ENCODE results near the gene PDGFRB.
A peak's percentile ranks its signal among the peaks of the same experiment; 100 is the strongest.

PDGFRB gene

DNA sequence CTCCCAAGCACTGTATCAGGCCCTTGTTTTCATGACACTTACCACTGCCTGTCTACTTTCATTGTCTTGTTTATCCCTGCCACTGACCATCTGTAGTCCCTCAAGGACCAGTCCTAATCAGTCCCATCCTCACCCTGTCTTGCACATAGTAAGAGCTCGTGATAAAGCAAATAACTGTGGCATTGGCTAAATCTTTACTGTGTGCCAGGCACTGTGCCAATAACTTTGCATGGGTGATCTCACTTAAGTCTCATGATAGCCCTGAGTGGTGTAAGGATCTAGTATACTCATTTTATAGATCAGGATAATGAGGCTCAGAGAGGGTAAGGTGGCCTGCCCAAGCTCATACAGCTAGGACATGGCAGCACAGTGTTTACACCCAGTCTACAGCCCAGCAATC lies 16.5 kb upstream of the PDGFRB start:
- TF ChIP-seq, protein P1, sequence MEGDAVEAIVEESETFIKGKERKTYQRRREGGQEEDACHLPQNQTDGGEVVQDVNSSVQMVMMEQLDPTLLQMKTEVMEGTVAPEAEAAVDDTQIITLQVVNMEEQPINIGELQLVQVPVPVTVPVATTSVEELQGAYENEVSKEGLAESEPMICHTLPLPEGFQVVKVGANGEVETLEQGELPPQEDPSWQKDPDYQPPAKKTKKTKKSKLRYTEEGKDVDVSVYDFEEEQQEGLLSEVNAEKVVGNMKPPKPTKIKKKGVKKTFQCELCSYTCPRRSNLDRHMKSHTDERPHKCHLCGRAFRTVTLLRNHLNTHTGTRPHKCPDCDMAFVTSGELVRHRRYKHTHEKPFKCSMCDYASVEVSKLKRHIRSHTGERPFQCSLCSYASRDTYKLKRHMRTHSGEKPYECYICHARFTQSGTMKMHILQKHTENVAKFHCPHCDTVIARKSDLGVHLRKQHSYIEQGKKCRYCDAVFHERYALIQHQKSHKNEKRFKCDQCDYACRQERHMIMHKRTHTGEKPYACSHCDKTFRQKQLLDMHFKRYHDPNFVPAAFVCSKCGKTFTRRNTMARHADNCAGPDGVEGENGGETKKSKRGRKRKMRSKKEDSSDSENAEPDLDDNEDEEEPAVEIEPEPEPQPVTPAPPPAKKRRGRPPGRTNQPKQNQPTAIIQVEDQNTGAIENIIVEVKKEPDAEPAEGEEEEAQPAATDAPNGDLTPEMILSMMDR (IDR thresholded peaks at IDR 0.05; ENCODE audit: insufficient read depth, low read length, missing control alignments) = no peak
- no peak for DNase-seq (ENCODE audit: low read depth, low spot score)
- CTCF ChIA-PET = interaction anchor here (1.4 to 13.3 kb wide), 5 partner anchors 11 to 75 kb away, joined by 3 to 176 read pairs (median 3); no protein-coding TSS in a partner anchor
- POLR2A ChIA-PET = no interaction called here
- no peak overlapping the region for H3K4me3 ChIP-seq (ENCODE audit: low read depth, low read length)

DNA sequence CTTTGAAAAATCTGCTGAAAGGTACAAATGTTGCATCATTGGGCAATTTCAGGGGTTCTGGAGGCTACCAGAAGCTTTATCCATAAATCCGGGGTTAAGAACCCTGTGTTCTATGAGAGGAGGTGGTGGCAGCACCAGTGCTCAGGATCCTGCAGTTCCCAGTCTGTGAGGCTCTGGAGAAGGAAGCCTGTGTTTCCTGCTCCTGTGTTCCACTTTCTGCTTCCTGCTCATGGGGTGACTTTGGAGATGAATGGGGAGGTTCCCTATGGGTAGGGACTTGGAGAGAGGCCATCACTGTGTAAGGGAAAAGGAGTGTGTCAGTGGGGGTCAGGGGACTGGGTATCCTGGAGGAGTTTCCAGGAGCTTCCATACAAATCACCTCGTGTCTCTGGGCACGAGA lies 13.2 kb upstream of the PDGFRB start:
- TF ChIP-seq, protein P1 (IDR thresholded peaks at IDR 0.05; ENCODE audit: insufficient read depth, low read length, missing control alignments) = no peak
- ChIA-PET CTCF (interaction anchor here (1.3 to 13.3 kb wide), 3 partner anchors 8 to 47 kb away, joined by 3 to 176 read pairs (median 6); no protein-coding TSS in a partner anchor), POLR2A (interaction anchor here (0.7 kb wide), 1 partner anchor 63 kb away, joined by 3 read pairs; no protein-coding TSS in a partner anchor)
- no peak overlapping the region for H3K4me3 ChIP-seq (ENCODE audit: low read depth, low read length)
- no peak for DNase-seq (ENCODE audit: low read depth, low spot score)

DNA sequence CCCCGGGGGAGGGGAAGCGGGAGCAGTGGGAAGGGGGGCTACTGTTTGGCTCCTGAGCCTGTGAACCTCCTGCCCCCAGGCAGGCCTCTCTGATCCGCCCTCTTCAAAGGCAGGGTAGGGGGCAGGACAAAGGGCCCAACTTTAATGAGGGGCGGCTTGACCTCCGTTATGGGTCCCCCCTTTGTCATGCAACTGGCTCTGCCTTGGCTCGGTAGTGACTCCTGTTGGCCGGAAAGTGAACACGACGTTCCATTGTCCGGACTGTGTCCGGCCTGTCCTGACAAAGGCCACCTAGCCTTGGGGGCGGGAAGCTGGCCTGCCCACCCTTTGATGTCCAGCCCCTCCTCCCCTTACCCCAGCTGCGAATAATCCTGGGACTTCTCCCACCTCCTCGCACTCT lies 12.3 kb upstream of the PDGFRB start:
- DNase-seq (ENCODE audit: low read depth, low spot score) = no peak
- POLR2A ChIA-PET = no interaction called here
- TF ChIP-seq, protein P1 (IDR thresholded peaks at IDR 0.05; ENCODE audit: insufficient read depth, low read length, missing control alignments) = peak; percentile 3
- H3K4me3 ChIP-seq (ENCODE audit: low read depth, low read length) = no peak overlapping the region
- CTCF ChIA-PET = interaction anchor here (0.8 to 13.3 kb wide), 4 partner anchors 7 to 50 kb away, joined by 3 to 176 read pairs (median 4); no protein-coding TSS in a partner anchor

DNA sequence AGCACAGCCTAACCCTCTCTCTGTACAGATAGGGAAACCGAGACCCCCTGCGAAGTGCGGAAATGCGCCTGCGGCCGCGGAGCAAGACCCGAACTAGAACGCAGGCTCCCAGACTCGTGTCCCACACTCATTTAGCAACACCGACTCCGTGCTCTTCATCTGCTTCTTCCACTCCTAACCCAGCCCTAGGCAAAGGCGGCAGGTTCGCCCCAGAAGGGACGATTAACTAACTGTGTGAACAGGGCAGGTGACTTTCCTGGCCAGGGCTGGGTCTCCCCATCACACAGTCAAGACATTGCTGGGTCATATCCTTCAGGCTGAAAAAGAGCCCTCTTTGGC lies 11.8 kb upstream of the PDGFRB start:
- TF ChIP-seq, protein P1 (IDR thresholded peaks at IDR 0.05; ENCODE audit: insufficient read depth, low read length, missing control alignments) = no peak
- DNase-seq (ENCODE audit: low read depth, low spot score) = no peak
- ChIA-PET CTCF (interaction anchor here (1.7 kb wide), 1 partner anchor 8 kb away, joined by 10 read pairs; no protein-coding TSS in a partner anchor), POLR2A (no interaction called here)
- no peak overlapping the region for H3K4me3 ChIP-seq (ENCODE audit: low read depth, low read length)

DNA sequence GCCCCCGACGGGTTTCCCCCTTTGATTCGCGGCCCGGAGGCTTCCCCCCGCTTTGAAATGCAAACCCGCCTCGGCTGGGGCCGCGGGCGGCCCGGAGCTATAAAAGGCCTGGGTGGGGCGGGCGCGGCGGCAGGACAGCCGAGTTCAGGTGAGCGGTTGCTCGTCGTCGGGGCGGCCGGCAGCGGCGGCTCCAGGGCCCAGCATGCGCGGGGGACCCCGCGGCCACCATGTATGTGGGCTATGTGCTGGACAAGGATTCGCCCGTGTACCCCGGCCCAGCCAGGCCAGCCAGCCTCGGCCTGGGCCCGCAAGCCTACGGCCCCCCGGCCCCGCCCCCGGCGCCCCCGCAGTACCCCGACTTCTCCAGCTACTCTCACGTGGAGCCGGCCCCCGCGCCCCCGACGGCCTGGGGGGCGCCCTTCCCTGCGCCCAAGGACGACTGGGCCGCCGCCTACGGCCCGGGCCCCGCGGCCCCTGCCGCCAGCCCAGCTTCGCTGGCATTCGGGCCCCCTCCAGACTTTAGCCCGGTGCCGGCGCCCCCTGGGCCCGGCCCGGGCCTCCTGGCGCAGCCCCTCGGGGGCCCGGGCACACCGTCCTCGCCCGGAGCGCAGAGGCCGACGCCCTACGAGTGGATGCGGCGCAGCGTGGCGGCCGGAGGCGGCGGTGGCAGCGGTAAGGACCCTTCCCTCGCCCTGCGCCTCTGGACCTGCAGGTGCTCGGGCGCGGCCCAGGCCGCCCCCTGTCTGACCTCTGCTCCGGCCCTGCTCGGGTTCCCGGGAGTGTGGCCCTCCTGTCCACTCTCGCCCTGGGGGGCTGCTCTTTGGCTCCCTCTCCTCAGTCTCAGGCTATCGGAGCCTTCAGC lies 11.2 kb upstream of the PDGFRB start, which contains the start of gene CDX1:
Gene CDX1 (plus strand): TSS at position 129 of the 862 bp plus-strand sequence. CDS start 99 bp downstream, at position 228.
- no peak for DNase-seq (ENCODE audit: low read depth, low spot score)
- ChIA-PET POLR2A (no interaction called here), CTCF (interaction anchor here (1.7 kb wide), 1 partner anchor 9 kb away, joined by 10 read pairs; no protein-coding TSS in a partner anchor)
- TF ChIP-seq, protein P1 (IDR thresholded peaks at IDR 0.05; ENCODE audit: insufficient read depth, low read length, missing control alignments) = no peak
- no peak within 1 kb of the TSS for H3K4me3 ChIP-seq (ENCODE audit: low read depth, low read length)

DNA sequence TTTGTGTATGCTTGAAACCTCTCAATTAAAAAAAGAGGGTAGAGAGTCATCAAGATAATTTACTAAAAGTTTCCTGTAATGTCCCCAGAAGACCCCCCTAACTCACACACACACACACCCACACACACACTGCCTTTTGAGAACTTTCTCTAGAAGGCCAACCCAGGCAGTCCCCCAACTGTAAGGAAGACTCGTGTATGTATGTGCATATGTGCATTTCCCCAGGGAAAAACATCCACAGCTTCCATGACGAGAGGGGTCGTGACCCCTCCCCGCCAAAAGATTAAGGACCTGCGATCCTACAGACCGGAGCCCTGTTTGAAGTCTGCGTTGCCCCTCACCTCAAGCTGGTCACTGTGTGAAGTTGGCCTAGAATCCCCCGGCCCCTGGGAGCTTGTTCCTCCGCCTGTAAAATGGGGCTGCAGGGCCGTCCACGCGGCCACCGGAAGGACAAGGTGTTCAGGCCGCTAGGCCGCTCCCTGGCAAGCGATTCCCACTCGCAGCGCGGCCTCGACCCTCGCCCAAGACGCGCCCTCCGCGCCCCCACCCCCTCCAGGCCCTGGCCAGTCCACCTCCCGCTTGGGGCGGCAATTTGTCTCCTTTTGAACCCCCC lies 10.5 kb upstream of the PDGFRB start:
- POLR2A ChIA-PET = interaction anchor here (0.8 kb wide), 1 partner anchor 11 kb away, joined by 3 read pairs; no protein-coding TSS in a partner anchor
- CTCF ChIA-PET = interaction anchor here (1.3 to 1.7 kb wide), 2 partner anchors 10 to 36 kb away, joined by 4 to 10 read pairs; no protein-coding TSS in a partner anchor
- no peak for DNase-seq (ENCODE audit: low read depth, low spot score)

More for the DNA sequence above, 10.5 kb upstream of the PDGFRB start:
- TF ChIP-seq, protein P1 (IDR thresholded peaks at IDR 0.05; ENCODE audit: insufficient read depth, low read length, missing control alignments) = no peak
- no peak overlapping the region for H3K4me3 ChIP-seq (ENCODE audit: low read depth, low read length)
